ENCODE measurements around the gene NETO2.

- TF ChIP-seq, protein P1, sequence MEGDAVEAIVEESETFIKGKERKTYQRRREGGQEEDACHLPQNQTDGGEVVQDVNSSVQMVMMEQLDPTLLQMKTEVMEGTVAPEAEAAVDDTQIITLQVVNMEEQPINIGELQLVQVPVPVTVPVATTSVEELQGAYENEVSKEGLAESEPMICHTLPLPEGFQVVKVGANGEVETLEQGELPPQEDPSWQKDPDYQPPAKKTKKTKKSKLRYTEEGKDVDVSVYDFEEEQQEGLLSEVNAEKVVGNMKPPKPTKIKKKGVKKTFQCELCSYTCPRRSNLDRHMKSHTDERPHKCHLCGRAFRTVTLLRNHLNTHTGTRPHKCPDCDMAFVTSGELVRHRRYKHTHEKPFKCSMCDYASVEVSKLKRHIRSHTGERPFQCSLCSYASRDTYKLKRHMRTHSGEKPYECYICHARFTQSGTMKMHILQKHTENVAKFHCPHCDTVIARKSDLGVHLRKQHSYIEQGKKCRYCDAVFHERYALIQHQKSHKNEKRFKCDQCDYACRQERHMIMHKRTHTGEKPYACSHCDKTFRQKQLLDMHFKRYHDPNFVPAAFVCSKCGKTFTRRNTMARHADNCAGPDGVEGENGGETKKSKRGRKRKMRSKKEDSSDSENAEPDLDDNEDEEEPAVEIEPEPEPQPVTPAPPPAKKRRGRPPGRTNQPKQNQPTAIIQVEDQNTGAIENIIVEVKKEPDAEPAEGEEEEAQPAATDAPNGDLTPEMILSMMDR (IDR thresholded peaks at IDR 0.05 in 2 of 3, conservative IDR thresholded peaks at IDR 0.05 in 1 of 3; ENCODE audit: control insufficient read depth in 2 of 3, extremely low read depth in 1 of 3, insufficient read depth in 1 of 3, low read depth in 3 of 3, low read length in 3 of 3) = no peak
- TF ChIP-seq EP300 (IDR thresholded peaks at IDR 0.05; ENCODE audit: borderline replicate concordance in 1 of 2, control insufficient read depth in 1 of 2, low read depth in 2 of 2, low read length in 2 of 2) (no peak), YY1 (IDR thresholded peaks at IDR 0.05; ENCODE audit: low read depth, low read length) (no peak), POLR2A (IDR thresholded peaks at IDR 0.05; ENCODE audit: low read depth, low read length) (no peak), JUND (IDR thresholded peaks at IDR 0.05; ENCODE audit: low read depth, low read length) (no peak)
- TF ChIP-seq, protein P2, sequence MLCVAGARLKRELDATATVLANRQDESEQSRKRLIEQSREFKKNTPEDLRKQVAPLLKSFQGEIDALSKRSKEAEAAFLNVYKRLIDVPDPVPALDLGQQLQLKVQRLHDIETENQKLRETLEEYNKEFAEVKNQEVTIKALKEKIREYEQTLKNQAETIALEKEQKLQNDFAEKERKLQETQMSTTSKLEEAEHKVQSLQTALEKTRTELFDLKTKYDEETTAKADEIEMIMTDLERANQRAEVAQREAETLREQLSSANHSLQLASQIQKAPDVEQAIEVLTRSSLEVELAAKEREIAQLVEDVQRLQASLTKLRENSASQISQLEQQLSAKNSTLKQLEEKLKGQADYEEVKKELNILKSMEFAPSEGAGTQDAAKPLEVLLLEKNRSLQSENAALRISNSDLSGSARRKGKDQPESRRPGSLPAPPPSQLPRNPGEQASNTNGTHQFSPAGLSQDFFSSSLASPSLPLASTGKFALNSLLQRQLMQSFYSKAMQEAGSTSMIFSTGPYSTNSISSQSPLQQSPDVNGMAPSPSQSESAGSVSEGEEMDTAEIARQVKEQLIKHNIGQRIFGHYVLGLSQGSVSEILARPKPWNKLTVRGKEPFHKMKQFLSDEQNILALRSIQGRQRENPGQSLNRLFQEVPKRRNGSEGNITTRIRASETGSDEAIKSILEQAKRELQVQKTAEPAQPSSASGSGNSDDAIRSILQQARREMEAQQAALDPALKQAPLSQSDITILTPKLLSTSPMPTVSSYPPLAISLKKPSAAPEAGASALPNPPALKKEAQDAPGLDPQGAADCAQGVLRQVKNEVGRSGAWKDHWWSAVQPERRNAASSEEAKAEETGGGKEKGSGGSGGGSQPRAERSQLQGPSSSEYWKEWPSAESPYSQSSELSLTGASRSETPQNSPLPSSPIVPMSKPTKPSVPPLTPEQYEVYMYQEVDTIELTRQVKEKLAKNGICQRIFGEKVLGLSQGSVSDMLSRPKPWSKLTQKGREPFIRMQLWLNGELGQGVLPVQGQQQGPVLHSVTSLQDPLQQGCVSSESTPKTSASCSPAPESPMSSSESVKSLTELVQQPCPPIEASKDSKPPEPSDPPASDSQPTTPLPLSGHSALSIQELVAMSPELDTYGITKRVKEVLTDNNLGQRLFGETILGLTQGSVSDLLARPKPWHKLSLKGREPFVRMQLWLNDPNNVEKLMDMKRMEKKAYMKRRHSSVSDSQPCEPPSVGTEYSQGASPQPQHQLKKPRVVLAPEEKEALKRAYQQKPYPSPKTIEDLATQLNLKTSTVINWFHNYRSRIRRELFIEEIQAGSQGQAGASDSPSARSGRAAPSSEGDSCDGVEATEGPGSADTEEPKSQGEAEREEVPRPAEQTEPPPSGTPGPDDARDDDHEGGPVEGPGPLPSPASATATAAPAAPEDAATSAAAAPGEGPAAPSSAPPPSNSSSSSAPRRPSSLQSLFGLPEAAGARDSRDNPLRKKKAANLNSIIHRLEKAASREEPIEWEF (IDR thresholded peaks at IDR 0.05; ENCODE audit: insufficient replicate concordance, low read depth, low read length) = no peak
Measured at GRCh38 chr16:47127541-47127940, 16.2 kb downstream of the NETO2 start.

Measured in GM12878 (cell line).